IMR-90 (cell line): ENCODE results near the gene ERC2.

Source experiments
- CEBPB ChIP-seq: IDR thresholded peaks from 2 replicates; pipeline ENCODE4 v1.6.1; 2012; ENCODE audit warnings: low read depth, low read length, improper control_type of control experiment
- CHD1 ChIP-seq: IDR thresholded peaks from 2 replicates; pipeline ENCODE4 v1.6.1; 2012; ENCODE audit warnings: low read depth, low read length, improper control_type of control experiment
- CTCF ChIP-seq: conservative IDR thresholded peaks from 2 replicates; pipeline ENCODE4 v1.5.1; 2012; ENCODE audit warnings: mild to moderate bottlenecking, low read depth, low read length, improper control_type of control experiment
- FOS ChIP-seq: fragments of 150-350 bp; IDR thresholded peaks from 2 replicates; pipeline ENCODE4 v1.6.1; 2016; ENCODE audit warnings: low read depth, low read length
- POLR2A ChIP-seq: IDR thresholded peaks from 2 replicates; pipeline ENCODE4 v1.6.1; 2012; ENCODE audit warnings: mild to moderate bottlenecking, low read depth, low read length
- RAD21 ChIP-seq: IDR thresholded peaks from 2 replicates; pipeline ENCODE4 v1.6.1; 2012; ENCODE audit warnings: low read length, improper control_type of control experiment
- SMC3 ChIP-seq: fragments of 150-350 bp; IDR thresholded peaks from 2 replicates; pipeline ENCODE4 v1.6.1; 2016; ENCODE audit warnings: low read depth, mild to moderate bottlenecking, antibody characterized with exemption, low read length, moderate library complexity

- TF ChIP-seq POLR2A = no peak
- TF ChIP-seq CTCF = no peak
- TF ChIP-seq CHD1 = no peak
- no peak for TF ChIP-seq RAD21
- no peak for TF ChIP-seq SMC3
- TF ChIP-seq FOS = no peak
- TF ChIP-seq CEBPB = no peak
These were observed 356.5 kb downstream of the ERC2 start for GRCh38 chr3:56111606-56112304.
